Choroid plexus epithelial cell (primary cell): ENCODE data around the gene YAE1.
A peak's percentile ranks its signal among the peaks of the same experiment; 100 is the strongest.

ENCODE experiments used
- DNase-seq: peaks from one replicate; pipeline ENCODE4 v3.0.0-alpha.2; 2010; ENCODE audit warnings: low read depth
- H3K4me3 ChIP-seq: 2 replicates; pipeline ENCODE4 v1.5.1; 2011; ENCODE audit warnings: low read depth, mild to moderate bottlenecking, control low read depth, low read length, moderate library complexity
- CTCF ChIP-seq: conservative IDR thresholded peaks from 2 replicates; pipeline ENCODE4 v1.5.1; 2011; ENCODE audit warnings: low read depth, mild to moderate bottlenecking, control low read depth, inconsistent platforms, low read length, moderate library complexity

YAE1 gene

GRCh38 chr7:39565538-39565937 lies 666 bp upstream of the YAE1 start:
- peak overlapping the region; percentile 81 for H3K4me3 ChIP-seq
- no peak for DNase-seq
- TF ChIP-seq CTCF, result no peak

- peak overlapping the region; percentile 81 for H3K4me3 ChIP-seq
- no peak for DNase-seq
- no peak for TF ChIP-seq CTCF
Measured at GRCh38 chr7:39567294-39567693, 1.1 kb downstream of the YAE1 start.

GRCh38 chr7:39574673-39575349 lies 8.6 kb downstream of the YAE1 start:
- no peak overlapping the region for H3K4me3 ChIP-seq
- no peak for DNase-seq
- no peak for TF ChIP-seq CTCF

- DNase-seq, result no peak
- no peak overlapping the region for H3K4me3 ChIP-seq
- no peak for TF ChIP-seq CTCF
Measured at GRCh38 chr7:39577229-39577874, 11.1 kb downstream of the YAE1 start.

- peak; percentile 84 for TF ChIP-seq CTCF
- peak; percentile 98 for DNase-seq
- H3K4me3 ChIP-seq, result no peak overlapping the region
Measured at GRCh38 chr7:39580149-39580874, 14.1 kb downstream of the YAE1 start.

- no peak for DNase-seq
- no peak for TF ChIP-seq CTCF
Measured at GRCh38 chr7:39582536-39582935, 16.3 kb downstream of the YAE1 start.

More at GRCh38 chr7:39582536-39582935, 16.3 kb downstream of the YAE1 start:
- H3K4me3 ChIP-seq, result no peak overlapping the region
